Astrocyte (in vitro differentiated cells and primary cell): ENCODE data around the gene HSD17B8.
A peak's percentile ranks its signal among the peaks of the same experiment; 100 is the strongest.

Source experiments
- CTCF ChIP-seq: IDR thresholded peaks from 2 replicates; pipeline ENCODE4 v1.5.1; 2011; ENCODE audit warnings: low read depth, mild to moderate bottlenecking, inconsistent platforms, low read length, moderate library complexity; ENCODE audit not compliant: insufficient read depth
- EZH2 ChIP-seq: IDR thresholded peaks from 2 replicates; pipeline ENCODE4 v1.6.1; 2012; ENCODE audit warnings: mild to moderate bottlenecking, low read length, inconsistent platforms; ENCODE audit not compliant: insufficient read depth

- TF ChIP-seq CTCF (peak; percentile 78), EZH2 (no peak)
These were observed 6.9 kb upstream of the HSD17B8 start for GRCh38 chr6:33197431-33198048.
